ENCODE measurements around the gene ZNF835.

- no peak for TF ChIP-seq EZH2 (IDR thresholded peaks at IDR 0.05; ENCODE audit: low read depth, unreplicated experiment)
- TF ChIP-seq CTCF (conservative IDR thresholded peaks at IDR 0.05; ENCODE audit: low read depth in 2 of 2): no peak
- no peak for TF ChIP-seq POLR2AphosphoS5 (IDR thresholded peaks at IDR 0.05; ENCODE audit: low read depth)
- no peak for TF ChIP-seq NANOG (IDR thresholded peaks at IDR 0.05; ENCODE audit: borderline replicate concordance)
- TF ChIP-seq STAT1 (IDR thresholded peaks at IDR 0.05; ENCODE audit: unreplicated experiment): no peak
- no peak for TF ChIP-seq REST (IDR thresholded peaks at IDR 0.05; ENCODE audit: unreplicated experiment)
- TF ChIP-seq CREB1 (CRISPR knock-in tag; IDR thresholded peaks at IDR 0.05; ENCODE audit: low read depth): no peak
- TF ChIP-seq JUNB (IDR thresholded peaks at IDR 0.05; ENCODE audit: unreplicated experiment): no peak
- TF ChIP-seq EZH2phosphoT487 (IDR thresholded peaks at IDR 0.05; ENCODE audit: unreplicated experiment): no peak
- no peak for TF ChIP-seq ETS1 (IDR thresholded peaks at IDR 0.05)
Observed at GRCh38 chr19:56699552-56699951, 28.0 kb upstream of the ZNF835 start.
